ENCODE measurements around the gene RALGAPA2. TPM values are rescaled to one million over a fixed set of nuclear protein-coding genes. Genes with fewer than 3 reads are reported as not detected.

RALGAPA2 gene
- polyA plus RNA-seq, 1 donor from 2014 or later: 21.8 TPM

DNA sequence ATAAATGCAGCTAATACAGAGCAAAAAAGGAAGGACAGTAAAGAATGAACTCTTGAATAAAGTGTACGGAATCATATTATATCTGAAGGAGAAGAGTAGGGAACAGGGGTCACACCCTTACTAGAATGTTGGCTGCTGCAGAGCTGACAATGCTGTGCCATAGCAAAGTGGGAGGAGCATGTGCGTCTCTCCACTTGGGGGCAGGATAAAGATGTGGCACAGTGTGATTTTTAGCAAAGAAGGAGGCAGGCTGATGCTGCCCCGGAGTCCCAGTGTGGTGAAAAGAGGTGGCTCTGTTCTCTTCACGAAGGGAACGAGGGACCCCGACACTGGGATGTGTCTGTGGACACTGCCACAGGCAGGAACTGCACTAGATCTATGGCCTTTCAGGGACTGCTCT lies 277.0 kb downstream of the RALGAPA2 start:
- no peaks in the 10 kb centered on the region for H3K79me2 ChIP-seq (replicated peaks; ENCODE audit: insufficient read depth, low read length)
- H3K27ac ChIP-seq (ENCODE audit: low read length): no peak overlapping the region
- H4K20me1 ChIP-seq (ENCODE audit: insufficient read depth): no peaks in the 10 kb centered on the region
- no peaks in the 10 kb centered on the region for H3K9me2 ChIP-seq (ENCODE audit: insufficient read depth, low read length)
- no peak for TF ChIP-seq EZH2 (IDR thresholded peaks at IDR 0.05; ENCODE audit: borderline replicate concordance, insufficient read depth, low read length, poor library complexity, severe bottlenecking)
- TF ChIP-seq EP300 (conservative IDR thresholded peaks at IDR 0.05; ENCODE audit: poor library complexity, severe bottlenecking): no peak
- TF ChIP-seq TAF1 (IDR thresholded peaks at IDR 0.05; ENCODE audit: low read depth): no peak
- no peak for TF ChIP-seq POLR2AphosphoS5 (IDR thresholded peaks at IDR 0.05)
- H3K27me3 ChIP-seq (ENCODE audit: insufficient read depth, low read depth, low read length): no peaks in the 10 kb centered on the region
- H3F3A ChIP-seq (ENCODE audit: insufficient read depth, low read length, poor library complexity, severe bottlenecking): no peaks in the 10 kb centered on the region
- H2AFZ ChIP-seq (ENCODE audit: low read depth, low read length): no peak overlapping the region
- no peak overlapping the region for H3K9ac ChIP-seq (ENCODE audit: low read length)
- no peaks in the 10 kb centered on the region for H3K9me3 ChIP-seq (ENCODE audit: low read length)
- no peak overlapping the region for H3K4me3 ChIP-seq (ENCODE audit: low read length)
- H3K4me2 ChIP-seq (ENCODE audit: low read length): no peak overlapping the region
- H3K36me3 ChIP-seq (ENCODE audit: insufficient read depth, low read length): no peaks in the 10 kb centered on the region

DNA sequence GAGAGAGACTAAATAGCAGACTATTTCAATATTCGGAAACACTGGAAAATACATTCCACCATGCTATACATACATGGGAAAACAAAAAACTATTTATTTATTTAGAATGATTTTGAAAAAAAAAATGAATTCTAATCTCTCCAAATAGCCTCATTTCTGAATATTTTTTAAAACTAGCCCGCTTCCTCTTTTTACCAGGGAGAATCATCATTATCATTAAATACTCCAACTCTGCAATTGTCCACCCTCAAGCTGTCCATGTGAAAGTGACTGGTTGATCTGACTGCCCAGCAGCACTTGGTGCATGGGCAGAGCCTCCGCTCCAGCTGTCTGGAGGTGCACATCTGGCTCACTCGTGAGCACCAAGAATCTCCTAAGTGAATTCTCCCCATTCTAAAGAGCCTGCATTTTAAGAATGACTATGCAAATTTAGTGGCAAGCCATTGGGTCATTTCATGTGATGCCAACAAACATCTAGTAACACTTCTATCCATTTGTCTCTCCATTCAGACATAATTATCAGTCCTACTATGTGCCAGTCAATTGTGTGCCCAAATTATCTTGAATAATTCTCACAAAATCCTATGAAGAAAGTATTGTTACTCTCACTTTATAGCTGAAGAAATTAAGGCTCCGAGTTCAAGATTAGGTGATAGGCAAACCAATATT lies 279.7 kb downstream of the RALGAPA2 start:
- Histone ChIP-seq H2AFZ (ENCODE audit: low read depth, low read length) (no peak overlapping the region), H3K9ac (ENCODE audit: low read length) (no peak overlapping the region), H3F3A (ENCODE audit: insufficient read depth, low read length, poor library complexity, severe bottlenecking) (no peaks in the 10 kb centered on the region), H3K27me3 (ENCODE audit: insufficient read depth, low read depth, low read length) (no peaks in the 10 kb centered on the region), H3K4me3 (ENCODE audit: low read length) (no peak overlapping the region), H3K9me3 (ENCODE audit: low read length) (no peaks in the 10 kb centered on the region), H3K79me2 (replicated peaks; ENCODE audit: insufficient read depth, low read length) (no peaks in the 10 kb centered on the region), H3K9me2 (ENCODE audit: insufficient read depth, low read length) (no peaks in the 10 kb centered on the region), H3K4me2 (ENCODE audit: low read length) (no peak overlapping the region), H3K36me3 (ENCODE audit: insufficient read depth, low read length) (no peaks in the 10 kb centered on the region), H4K20me1 (ENCODE audit: insufficient read depth) (no peaks in the 10 kb centered on the region), H3K27ac (ENCODE audit: low read length) (no peak overlapping the region)
- TF ChIP-seq, protein P1, sequence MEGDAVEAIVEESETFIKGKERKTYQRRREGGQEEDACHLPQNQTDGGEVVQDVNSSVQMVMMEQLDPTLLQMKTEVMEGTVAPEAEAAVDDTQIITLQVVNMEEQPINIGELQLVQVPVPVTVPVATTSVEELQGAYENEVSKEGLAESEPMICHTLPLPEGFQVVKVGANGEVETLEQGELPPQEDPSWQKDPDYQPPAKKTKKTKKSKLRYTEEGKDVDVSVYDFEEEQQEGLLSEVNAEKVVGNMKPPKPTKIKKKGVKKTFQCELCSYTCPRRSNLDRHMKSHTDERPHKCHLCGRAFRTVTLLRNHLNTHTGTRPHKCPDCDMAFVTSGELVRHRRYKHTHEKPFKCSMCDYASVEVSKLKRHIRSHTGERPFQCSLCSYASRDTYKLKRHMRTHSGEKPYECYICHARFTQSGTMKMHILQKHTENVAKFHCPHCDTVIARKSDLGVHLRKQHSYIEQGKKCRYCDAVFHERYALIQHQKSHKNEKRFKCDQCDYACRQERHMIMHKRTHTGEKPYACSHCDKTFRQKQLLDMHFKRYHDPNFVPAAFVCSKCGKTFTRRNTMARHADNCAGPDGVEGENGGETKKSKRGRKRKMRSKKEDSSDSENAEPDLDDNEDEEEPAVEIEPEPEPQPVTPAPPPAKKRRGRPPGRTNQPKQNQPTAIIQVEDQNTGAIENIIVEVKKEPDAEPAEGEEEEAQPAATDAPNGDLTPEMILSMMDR (IDR thresholded peaks at IDR 0.05; ENCODE audit: poor library complexity, severe bottlenecking): no peak
- TF ChIP-seq SMC3 (conservative IDR thresholded peaks at IDR 0.05; ENCODE audit: poor library complexity): no peak
- TF ChIP-seq POLR2AphosphoS5 (IDR thresholded peaks at IDR 0.05): no peak
- no peak for TF ChIP-seq TAF1 (IDR thresholded peaks at IDR 0.05; ENCODE audit: low read depth)
- no peak for TF ChIP-seq EZH2 (IDR thresholded peaks at IDR 0.05; ENCODE audit: borderline replicate concordance, insufficient read depth, low read length, poor library complexity, severe bottlenecking)
- TF ChIP-seq, protein P2, sequence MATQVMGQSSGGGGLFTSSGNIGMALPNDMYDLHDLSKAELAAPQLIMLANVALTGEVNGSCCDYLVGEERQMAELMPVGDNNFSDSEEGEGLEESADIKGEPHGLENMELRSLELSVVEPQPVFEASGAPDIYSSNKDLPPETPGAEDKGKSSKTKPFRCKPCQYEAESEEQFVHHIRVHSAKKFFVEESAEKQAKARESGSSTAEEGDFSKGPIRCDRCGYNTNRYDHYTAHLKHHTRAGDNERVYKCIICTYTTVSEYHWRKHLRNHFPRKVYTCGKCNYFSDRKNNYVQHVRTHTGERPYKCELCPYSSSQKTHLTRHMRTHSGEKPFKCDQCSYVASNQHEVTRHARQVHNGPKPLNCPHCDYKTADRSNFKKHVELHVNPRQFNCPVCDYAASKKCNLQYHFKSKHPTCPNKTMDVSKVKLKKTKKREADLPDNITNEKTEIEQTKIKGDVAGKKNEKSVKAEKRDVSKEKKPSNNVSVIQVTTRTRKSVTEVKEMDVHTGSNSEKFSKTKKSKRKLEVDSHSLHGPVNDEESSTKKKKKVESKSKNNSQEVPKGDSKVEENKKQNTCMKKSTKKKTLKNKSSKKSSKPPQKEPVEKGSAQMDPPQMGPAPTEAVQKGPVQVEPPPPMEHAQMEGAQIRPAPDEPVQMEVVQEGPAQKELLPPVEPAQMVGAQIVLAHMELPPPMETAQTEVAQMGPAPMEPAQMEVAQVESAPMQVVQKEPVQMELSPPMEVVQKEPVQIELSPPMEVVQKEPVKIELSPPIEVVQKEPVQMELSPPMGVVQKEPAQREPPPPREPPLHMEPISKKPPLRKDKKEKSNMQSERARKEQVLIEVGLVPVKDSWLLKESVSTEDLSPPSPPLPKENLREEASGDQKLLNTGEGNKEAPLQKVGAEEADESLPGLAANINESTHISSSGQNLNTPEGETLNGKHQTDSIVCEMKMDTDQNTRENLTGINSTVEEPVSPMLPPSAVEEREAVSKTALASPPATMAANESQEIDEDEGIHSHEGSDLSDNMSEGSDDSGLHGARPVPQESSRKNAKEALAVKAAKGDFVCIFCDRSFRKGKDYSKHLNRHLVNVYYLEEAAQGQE (IDR thresholded peaks at IDR 0.05; ENCODE audit: borderline replicate concordance): no peak
- TF ChIP-seq EP300 (conservative IDR thresholded peaks at IDR 0.05; ENCODE audit: poor library complexity, severe bottlenecking): no peak
- no peak for TF ChIP-seq RAD21 (conservative IDR thresholded peaks at IDR 0.05)
- no peak for TF ChIP-seq MXI1 (conservative IDR thresholded peaks at IDR 0.05; ENCODE audit: poor library complexity, severe bottlenecking)

Measured in neural cell (in vitro differentiated cells).